ENCODE data around the gene TNMD. TPM values are rescaled to one million over a fixed set of nuclear protein-coding genes. Genes with fewer than 3 reads are reported as not detected.

TNMD gene
- total RNA-seq, 1 donor from 2014 or later: not detected

- Mint-ChIP-seq H3K9me3 (ENCODE audit: unreplicated experiment) (no peaks in the 10 kb centered on the region), H3K27ac (ENCODE audit: unreplicated experiment) (no peak overlapping the region), H3K36me3 (ENCODE audit: low read depth, unreplicated experiment) (no peaks in the 10 kb centered on the region), H3K4me1 (ENCODE audit: unreplicated experiment) (peaks cover 3% of the 10 kb centered on the region), H3K4me3 (ENCODE audit: unreplicated experiment) (no peak overlapping the region), H3K27me3 (ENCODE audit: unreplicated experiment) (no peaks in the 10 kb centered on the region)
- TF ChIP-seq, protein P1, sequence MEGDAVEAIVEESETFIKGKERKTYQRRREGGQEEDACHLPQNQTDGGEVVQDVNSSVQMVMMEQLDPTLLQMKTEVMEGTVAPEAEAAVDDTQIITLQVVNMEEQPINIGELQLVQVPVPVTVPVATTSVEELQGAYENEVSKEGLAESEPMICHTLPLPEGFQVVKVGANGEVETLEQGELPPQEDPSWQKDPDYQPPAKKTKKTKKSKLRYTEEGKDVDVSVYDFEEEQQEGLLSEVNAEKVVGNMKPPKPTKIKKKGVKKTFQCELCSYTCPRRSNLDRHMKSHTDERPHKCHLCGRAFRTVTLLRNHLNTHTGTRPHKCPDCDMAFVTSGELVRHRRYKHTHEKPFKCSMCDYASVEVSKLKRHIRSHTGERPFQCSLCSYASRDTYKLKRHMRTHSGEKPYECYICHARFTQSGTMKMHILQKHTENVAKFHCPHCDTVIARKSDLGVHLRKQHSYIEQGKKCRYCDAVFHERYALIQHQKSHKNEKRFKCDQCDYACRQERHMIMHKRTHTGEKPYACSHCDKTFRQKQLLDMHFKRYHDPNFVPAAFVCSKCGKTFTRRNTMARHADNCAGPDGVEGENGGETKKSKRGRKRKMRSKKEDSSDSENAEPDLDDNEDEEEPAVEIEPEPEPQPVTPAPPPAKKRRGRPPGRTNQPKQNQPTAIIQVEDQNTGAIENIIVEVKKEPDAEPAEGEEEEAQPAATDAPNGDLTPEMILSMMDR (IDR thresholded peaks at IDR 0.05; ENCODE audit: unreplicated experiment): no peak
- no peak for DNase-seq (ENCODE audit: low spot score)
Observed at GRCh38 chrX:100593126-100593525, 8.4 kb downstream of the TNMD start.

GRCh38 chrX:100593581-100593980 is 8.8 kb downstream of the TNMD start:
- TF ChIP-seq, protein P1 (IDR thresholded peaks at IDR 0.05; ENCODE audit: unreplicated experiment): no peak
- no peak for DNase-seq (ENCODE audit: low spot score)
- Mint-ChIP-seq H3K27ac (ENCODE audit: unreplicated experiment) (no peak overlapping the region), H3K27me3 (ENCODE audit: unreplicated experiment) (no peaks in the 10 kb centered on the region), H3K9me3 (ENCODE audit: unreplicated experiment) (no peaks in the 10 kb centered on the region), H3K36me3 (ENCODE audit: low read depth, unreplicated experiment) (no peaks in the 10 kb centered on the region), H3K4me3 (ENCODE audit: unreplicated experiment) (no peak overlapping the region), H3K4me1 (ENCODE audit: unreplicated experiment) (peaks cover 3% of the 10 kb centered on the region)

DNA sequence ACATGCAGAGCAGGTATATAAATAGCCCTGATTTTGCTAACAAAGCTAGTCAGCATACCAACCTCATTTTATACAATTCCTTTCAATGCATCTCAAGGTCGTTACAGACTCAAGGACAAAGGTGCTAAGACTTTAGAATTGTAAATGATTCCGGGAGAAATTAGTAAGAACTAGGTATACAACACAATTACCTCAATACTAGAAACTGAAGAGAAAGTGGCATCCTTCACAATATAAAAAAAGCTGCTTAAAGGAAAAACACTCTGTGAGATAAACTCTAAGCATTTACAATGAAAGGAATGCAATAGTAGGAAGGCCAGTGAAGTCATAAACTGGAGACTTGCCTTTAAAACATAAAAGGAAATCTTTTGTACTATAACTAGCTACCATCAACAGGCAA is 11.9 kb downstream of the TNMD start:
- no peaks in the 10 kb centered on the region for H3K27me3 Mint-ChIP-seq (ENCODE audit: unreplicated experiment)
- H3K27ac Mint-ChIP-seq (ENCODE audit: unreplicated experiment): no peak overlapping the region
- no peak for DNase-seq (ENCODE audit: low spot score)
- H3K4me3 Mint-ChIP-seq (ENCODE audit: unreplicated experiment): no peak overlapping the region
- no peaks in the 10 kb centered on the region for H3K9me3 Mint-ChIP-seq (ENCODE audit: unreplicated experiment)
- no peaks in the 10 kb centered on the region for H3K36me3 Mint-ChIP-seq (ENCODE audit: low read depth, unreplicated experiment)
- peaks cover 3% of the 10 kb centered on the region for H3K4me1 Mint-ChIP-seq (ENCODE audit: unreplicated experiment)
- TF ChIP-seq, protein P1 (IDR thresholded peaks at IDR 0.05; ENCODE audit: unreplicated experiment): no peak

- Mint-ChIP-seq H3K4me1 (ENCODE audit: unreplicated experiment) (peaks cover 6% of the 10 kb centered on the region), H3K27me3 (ENCODE audit: unreplicated experiment) (no peaks in the 10 kb centered on the region), H3K36me3 (ENCODE audit: low read depth, unreplicated experiment) (no peaks in the 10 kb centered on the region), H3K27ac (ENCODE audit: unreplicated experiment) (no peak overlapping the region), H3K9me3 (ENCODE audit: unreplicated experiment) (no peaks in the 10 kb centered on the region), H3K4me3 (ENCODE audit: unreplicated experiment) (no peak overlapping the region)
- DNase-seq (ENCODE audit: low spot score): no peak
- TF ChIP-seq, protein P1 (IDR thresholded peaks at IDR 0.05; ENCODE audit: unreplicated experiment): no peak
Observed at GRCh38 chrX:100599456-100599855, 14.7 kb downstream of the TNMD start.

DNA sequence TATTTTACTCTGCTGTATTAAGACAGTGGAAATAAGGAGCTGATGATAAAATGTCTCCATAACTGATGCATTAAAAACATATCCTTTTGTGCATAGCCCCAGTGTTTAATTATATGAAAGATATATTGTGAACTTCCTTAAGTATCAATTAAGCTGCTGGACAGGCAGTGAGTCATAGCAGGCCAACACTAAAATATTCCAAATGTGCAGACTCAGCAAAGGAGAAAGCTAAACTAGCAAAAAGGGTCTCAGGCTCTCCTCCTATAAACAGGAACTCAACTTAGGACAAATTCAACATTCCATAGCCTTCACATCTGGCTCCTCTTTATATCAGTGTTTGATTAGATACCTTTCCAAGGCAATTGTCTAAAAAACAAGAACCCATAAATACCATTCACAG is 15.6 kb downstream of the TNMD start:
- Mint-ChIP-seq H3K4me3 (ENCODE audit: unreplicated experiment) (no peak overlapping the region), H3K9me3 (ENCODE audit: unreplicated experiment) (no peaks in the 10 kb centered on the region), H3K27me3 (ENCODE audit: unreplicated experiment) (no peaks in the 10 kb centered on the region), H3K4me1 (ENCODE audit: unreplicated experiment) (peaks cover 7% of the 10 kb centered on the region), H3K36me3 (ENCODE audit: low read depth, unreplicated experiment) (no peaks in the 10 kb centered on the region), H3K27ac (ENCODE audit: unreplicated experiment) (no peak overlapping the region)
- TF ChIP-seq, protein P1 (IDR thresholded peaks at IDR 0.05; ENCODE audit: unreplicated experiment): no peak
- no peak for DNase-seq (ENCODE audit: low spot score)
